ENCODE results near the gene SLFN14.

DNA sequence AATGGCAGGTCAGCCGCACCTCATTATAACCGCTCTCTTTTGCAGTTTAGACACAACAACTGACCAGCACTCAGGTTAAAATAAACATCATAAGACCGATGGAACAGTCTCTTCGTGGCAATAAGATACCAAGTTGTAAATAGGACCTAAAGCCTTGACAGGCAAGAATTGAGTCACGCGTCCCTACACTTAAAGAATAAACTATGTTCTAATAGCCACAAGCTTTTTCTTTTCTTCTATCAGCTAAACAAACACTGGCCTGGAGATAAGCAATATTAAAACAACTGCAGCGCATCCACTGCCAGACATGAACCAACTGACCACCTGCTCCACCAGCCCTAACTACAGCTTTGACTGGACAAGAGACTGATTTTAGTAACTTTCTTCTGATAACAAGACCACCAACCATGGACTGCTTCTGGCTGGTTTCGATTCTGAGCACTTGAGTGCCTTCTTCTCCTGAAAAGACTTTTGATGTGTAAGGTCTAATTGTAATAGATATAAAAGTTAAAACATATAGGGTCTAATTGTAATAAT is 40.6 kb downstream of the SLFN14 start:
- TF ChIP-seq CTCF (conservative IDR thresholded peaks at IDR 0.05; ENCODE audit: low read depth, low read length) (no peak), RCOR1 (IDR thresholded peaks at IDR 0.05; ENCODE audit: insufficient replicate concordance, low read length) (no peak), POLR2A (IDR thresholded peaks at IDR 0.05; ENCODE audit: low read depth, low read length) (no peak), SMC3 (IDR thresholded peaks at IDR 0.05; ENCODE audit: low read depth, low read length) (no peak), CEBPB (IDR thresholded peaks at IDR 0.05; ENCODE audit: low read depth, low read length) (no peak), USF2 (IDR thresholded peaks at IDR 0.05; ENCODE audit: low read depth, low read length) (no peak)

Measured in IMR-90 (cell line).